IPS-18c (cell line): ENCODE results near the gene FSTL3.
"Not testable (repeated sequence)": the region's sequence is repeated elsewhere in the genome, so short reads cannot be mapped to it uniquely, and the experiment has no call there.

Experiments
- H3K4me3 ChIP-seq: 2 replicates; pipeline ENCODE4 v1.7.0; 2013; ENCODE audit warnings: low read depth, mild to moderate bottlenecking, low read length, moderate library complexity; ENCODE audit not compliant: insufficient read depth
- H3K9me3 ChIP-seq: one replicate; pipeline ENCODE4 v1.6.1; 2013; ENCODE audit warnings: mild to moderate bottlenecking, low read length, moderate library complexity; ENCODE audit not compliant: control insufficient read depth, insufficient read depth

FSTL3 gene

DNA sequence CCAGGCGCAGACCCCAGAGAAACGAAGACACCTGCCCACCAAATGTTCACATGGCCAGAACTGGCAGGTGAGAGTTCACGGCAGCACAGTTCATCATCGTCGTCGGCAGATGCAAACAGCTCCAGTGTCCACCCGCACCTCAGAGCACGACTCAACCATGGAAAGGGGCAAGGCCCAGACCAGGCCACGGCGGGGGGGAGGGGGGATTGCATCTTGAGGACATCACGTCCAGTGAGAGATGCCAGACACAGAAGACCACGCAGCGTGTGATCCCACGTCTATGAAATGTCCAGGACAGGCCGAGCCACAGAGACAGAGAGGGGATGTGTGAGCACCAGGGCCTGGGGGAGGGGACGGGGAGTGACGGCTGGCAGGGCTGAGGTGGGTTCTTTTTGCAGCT is 20.5 kb upstream of the FSTL3 start:
- no peaks in the 10 kb centered on the region for H3K9me3 ChIP-seq
- no peak overlapping the region for H3K4me3 ChIP-seq

DNA sequence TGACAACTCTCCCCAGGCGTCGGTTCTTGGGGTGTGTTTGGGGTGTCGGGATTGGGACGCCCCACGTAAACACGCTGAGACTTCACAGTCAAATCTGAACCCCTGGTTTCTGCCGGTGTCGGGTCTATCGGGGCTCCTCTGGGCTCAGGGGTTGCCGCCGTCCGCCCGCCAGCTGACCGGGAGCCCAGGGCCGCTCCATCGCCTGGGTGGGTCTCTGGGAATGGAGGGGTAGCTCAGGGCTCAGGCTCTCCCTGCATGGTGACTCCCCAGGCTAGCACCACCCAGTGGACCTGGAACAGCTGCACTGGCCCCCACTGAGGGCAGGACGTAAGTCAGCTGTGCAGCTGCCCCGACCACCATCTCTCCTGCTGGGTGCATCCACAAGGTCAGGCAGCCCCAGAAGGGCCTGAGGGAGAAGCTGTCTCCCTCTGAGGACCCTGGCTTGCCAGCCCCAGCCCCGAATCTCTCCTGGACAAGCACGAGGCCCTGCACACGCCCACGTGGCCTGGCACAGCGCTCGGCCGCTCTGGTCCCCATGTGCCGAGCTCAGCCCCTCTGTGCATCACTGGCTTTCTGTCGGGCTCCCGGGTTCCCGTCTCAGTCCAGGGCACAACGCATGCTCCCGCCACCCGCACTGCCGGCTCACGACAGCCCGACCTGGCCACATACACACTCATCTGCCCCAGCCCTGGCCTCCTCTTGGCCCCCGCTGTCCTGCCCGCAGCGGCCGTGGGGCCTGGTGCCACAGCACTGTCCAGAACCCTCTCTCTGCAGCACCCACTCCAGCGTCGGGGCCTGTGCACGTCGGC is 19.2 kb upstream of the FSTL3 start:
- H3K4me3 ChIP-seq, result no peak overlapping the region
- H3K9me3 ChIP-seq, result no peaks in the 10 kb centered on the region

DNA sequence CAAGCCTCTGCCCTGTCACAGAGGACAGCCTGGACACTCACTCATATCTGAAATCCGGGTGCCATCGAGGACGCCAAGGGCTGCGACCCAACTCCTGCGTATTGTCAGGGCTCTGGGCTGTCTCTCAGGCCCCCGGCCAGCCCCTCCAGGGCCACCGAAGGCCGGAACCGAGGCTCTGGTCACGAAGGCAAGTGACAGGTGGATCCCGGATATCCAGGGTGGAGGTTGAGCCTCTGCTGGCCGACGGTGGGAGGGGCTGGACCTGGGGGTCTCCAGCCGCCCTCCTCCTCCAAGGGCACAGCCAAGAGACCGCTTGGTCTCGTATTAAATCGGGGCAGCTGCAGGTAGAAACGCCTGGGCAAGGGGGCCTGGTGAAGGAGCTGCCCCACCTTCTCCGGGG is 18.6 kb upstream of the FSTL3 start:
- Histone ChIP-seq H3K4me3 (no peak overlapping the region), H3K9me3 (no peaks in the 10 kb centered on the region)

DNA sequence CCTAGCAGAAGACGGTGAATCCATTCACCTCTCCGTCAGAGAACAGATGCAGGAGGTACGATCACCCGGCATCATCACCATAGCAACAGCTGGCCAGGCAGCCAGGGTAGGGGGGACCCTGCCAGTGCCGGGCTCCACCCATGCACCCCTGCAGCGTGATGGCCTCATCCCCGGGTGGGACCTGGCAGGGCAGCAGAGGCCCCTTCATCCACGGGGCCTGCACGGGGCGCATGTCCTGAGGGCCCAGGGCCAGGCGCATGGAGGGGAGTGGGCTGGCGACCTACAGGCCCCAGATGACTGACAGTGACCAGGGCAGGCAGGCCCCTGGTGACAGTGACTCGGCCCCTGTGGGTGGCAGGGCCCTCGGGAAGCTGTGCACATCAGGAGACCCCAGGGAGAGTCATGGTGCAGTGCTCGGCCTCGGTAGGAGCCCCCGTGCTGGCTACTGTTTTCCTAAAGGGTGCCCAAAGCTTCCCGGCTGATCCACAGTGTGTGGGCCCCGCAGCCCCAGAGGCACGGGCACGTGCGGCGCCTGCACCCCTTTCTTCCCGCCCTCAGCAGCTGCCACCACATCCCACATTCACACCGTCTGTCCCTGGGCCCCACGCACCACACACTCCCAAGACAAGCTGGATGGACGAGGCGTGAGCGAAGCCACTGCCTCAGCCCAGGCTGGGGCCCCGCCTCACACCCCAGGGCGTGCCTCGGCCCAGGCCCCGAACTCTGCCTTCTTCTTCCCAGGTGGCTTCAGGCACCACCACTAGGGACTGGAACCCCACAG is 17.9 kb upstream of the FSTL3 start:
- H3K4me3 ChIP-seq, result no peak overlapping the region
- no peaks in the 10 kb centered on the region for H3K9me3 ChIP-seq

DNA sequence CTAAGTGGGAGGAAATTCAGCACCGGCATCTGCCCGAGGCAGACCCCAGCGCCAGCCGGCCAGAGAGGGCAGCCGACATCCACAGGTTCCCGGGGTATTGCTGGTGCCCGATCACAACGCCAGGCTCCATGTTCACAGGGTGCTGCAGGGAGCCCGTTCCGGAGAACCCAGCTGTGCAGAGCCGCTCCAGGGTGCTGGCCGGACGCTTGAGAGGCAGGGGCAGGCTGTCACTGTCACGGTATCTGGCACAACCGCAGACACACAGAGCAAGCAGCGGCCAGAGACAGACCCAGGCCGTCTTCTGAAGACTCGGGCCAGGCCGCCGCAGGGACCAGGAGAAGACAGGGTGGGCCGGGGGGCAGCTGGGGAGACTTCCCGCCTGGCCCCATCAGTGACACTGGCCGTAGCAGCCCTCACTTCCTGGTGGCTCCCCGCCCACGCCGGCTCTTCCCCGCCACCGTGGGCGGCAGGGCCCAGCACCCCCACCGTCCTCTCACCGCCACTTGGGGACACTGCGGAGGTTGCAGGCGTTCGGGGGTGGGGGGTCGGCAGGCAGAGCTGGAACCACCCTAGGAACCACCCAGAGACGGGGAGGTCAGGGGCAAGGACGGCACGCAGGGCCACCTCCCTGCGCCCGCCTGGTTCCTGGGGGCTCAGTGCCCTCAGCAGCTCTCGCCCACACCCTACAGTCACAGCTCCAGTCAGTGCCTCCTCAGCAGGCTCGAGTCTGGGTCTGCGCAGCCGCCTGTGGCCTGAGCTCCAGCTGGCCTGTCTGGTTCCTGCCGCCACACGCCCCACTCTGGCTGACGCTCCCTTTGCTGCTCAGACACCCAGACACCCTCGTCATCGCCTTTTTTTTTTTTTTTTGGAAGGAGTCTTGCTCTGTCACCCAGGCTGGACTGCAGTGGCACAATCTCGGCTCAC is 17.0 kb upstream of the FSTL3 start:
- Histone ChIP-seq H3K9me3 (no peaks in the 10 kb centered on the region), H3K4me3 (no peak overlapping the region)

DNA sequence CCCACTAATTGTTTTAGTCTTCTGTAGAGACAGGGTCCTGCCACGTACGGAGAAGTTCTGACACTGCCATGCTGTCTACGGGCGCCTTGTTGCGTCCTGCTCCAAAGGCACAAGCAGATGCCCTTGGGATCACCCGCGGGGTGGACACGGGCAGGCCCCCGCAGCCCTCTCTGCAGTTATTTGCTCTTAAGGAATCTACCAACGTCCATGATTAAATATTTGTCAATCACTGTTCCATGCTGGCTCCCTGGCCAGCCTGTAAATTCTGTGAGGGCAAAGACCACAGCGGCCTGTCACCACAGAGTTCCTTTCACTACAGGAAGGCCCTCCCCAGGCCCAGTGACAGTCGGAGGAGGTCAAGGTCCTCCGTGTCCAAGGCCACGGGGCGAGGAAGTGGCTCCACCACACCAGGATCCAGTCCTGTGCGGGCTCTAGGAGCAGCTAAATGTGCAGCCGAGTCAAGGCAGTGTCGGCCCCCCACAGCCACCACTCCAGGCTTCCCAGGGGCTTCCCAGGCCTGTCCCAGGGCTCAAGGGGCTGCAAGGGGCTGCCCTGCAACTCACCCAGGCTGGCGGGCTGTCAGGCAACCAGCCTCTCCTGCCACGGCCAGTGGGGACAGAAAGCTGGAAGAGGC is 15.3 kb upstream of the FSTL3 start:
- Histone ChIP-seq H3K9me3 (no peaks in the 10 kb centered on the region), H3K4me3 (peak overlapping the region; percentile 84)

DNA sequence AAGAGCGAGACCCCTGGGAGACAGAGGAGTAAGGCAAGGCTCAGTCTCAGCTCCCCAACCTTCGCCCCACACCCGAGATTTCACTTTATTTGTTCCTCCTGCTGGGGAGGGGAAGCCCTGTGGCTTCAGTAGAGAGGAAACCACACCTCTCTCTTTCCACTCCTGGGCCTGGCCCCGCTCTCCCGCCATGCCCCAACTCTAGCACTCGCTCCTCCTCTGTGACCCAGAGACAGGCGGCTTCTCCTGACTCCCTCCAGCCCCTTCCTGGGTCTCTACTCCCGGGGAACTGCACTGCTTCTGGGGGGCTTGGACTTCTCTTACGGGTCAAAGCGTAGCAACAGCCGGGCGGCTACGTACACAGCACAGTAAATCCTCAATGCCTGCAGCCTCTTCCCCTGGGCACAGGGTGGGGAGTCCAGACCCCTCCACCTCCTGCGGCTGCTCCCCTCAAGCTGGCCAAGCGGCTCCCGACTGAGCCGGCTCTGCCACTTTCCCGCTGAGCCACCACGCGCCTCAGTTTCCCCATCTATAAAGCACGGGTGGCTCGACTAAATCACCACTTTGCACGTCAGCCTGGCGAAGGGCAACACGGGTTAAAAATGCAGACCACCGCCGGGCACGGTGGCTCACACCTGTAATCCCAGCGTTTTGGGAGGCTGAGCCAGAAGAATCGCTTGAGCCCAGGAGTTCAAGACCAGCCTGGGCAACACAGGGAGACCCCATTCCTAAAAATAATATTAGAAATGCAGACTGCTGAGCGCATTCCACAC is 14.6 kb upstream of the FSTL3 start:
- H3K9me3 ChIP-seq, result no peaks in the 10 kb centered on the region
- H3K4me3 ChIP-seq, result peak overlapping the region; percentile 84

DNA sequence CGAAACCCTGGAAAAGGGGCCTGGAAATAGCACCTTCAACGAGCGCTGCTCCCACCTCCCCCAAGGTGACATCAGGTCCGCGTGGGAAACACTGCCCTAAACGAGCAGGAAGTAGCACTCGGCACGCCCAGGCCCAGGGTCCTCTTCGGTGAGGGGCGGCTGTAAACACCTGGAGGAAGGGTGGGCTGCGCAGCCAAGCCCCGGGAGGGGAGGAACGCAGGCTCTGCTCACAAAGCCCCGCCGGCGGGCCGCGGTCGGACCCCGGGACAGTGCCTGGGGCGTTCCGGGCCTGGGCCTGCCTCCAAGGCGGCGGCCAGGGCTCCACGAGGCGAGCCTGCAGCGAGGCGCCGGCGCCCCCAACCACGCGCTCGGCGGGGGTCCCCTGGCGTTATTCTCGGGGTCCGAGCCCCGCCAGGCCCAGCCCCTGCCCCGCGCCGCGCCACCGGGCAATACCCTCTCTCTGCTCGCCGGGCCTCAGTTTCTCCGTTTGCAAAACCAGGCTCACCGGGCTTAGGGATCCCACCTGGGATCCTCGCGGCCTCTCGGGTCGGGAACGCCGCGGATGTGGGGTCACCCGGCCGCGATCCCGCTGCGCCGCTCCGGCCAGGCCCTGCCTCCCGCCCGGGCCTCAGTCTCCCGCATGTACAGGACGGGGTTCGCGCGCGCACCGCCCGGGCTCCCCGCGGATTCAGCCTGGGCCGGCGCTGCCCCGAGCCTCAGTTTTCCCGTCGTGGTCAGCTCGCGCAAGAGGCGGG is 13.8 kb upstream of the FSTL3 start:
- Histone ChIP-seq H3K9me3 (no peaks in the 10 kb centered on the region), H3K4me3 (peak overlapping the region; percentile 84)

DNA sequence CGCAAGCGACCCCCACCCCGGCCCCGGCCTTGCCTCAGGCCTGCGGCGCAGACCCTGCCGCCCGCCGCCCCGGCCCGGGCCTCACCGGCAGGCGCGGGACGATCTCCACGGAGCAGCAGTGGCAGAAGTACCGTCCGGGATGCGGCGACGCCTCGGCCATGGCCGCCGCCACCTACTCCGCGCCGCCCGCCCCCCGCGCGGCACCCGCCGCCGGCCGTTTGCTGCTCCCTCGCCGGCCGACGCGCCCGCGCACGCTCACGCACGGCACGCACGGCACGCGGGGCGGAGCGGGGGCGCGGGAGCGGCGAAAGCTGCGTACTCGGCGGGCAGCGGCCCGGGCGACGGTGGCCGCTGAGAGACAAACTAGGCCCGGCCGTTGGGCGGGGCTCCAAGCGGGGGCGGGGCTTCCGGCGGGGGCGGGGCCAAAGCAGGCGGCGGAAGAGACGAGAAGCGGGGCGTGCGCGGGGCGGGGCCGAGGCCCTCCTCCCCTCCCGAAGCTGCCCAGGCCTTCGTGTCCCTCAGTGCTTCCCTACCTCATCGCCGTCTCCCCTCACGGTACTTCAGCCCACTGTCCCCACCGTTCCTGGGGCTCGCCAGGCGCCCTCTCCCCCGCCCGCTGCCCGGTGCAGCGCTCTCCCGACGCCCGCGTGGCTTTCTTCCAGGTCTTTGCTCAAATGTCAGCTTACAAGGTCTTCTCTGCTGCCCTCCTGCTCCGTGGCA is 13.1 kb upstream of the FSTL3 start, which contains the start of gene RNF126:
RNF126 (minus strand) TSS at position 253 of the 720 bp plus-strand sequence; CDS start at position 160, 93 bp downstream.
- Histone ChIP-seq H3K9me3 (no peaks in the 10 kb centered on the region), H3K4me3 (peak within 1 kb of the TSS; percentile 84)

DNA sequence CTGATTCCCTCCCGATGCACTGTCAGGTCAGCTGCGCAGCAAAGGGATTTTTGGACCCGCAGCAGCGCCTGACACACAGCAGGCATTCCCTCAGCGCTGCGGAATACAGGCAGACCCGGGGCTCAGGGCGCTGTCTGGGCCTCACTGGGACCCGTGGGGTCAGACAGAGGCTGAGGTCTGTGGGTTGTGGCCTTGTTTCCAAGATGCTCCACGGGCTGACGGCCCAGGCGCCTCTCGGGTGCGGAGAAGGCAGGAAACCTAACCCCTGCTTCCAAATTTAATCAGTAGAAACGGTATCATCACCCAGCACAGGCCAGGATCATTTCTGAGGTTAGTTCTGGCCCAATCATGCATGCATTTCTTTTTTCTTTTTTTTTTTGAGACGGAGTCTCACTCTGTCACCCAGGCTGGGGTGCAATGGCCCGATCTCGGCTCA is 12.5 kb upstream of the FSTL3 start:
- H3K4me3 ChIP-seq, result peak overlapping the region; percentile 46
- no peaks in the 10 kb centered on the region for H3K9me3 ChIP-seq

DNA sequence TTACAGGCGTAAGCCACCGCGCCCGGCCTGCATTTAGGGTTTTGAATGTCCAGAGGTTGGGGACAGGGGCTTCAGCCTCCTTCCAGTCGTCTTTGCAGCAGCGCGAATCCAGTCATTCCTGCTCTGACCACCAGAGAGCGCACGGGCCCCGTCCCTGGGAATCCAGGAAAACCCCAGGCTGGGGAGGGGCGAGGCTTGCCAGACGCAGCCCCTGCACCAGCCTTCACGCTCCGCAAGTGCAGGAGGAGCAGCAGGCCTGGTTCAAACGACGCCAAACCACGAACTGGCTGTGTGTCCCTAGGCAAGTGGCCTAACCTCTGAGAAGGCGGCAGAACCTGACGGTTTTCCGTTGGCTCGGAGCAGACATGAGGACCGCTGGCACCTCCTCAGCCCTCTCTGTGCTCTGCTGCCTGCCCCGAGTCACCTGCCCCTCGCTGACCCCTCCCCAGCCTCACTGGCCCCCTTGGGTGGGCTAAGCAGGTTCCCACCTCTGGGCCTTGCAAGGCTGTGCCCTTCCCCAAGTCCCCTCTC is 11.2 kb upstream of the FSTL3 start:
- Histone ChIP-seq H3K9me3 (no peaks in the 10 kb centered on the region), H3K4me3 (no peak overlapping the region)

DNA sequence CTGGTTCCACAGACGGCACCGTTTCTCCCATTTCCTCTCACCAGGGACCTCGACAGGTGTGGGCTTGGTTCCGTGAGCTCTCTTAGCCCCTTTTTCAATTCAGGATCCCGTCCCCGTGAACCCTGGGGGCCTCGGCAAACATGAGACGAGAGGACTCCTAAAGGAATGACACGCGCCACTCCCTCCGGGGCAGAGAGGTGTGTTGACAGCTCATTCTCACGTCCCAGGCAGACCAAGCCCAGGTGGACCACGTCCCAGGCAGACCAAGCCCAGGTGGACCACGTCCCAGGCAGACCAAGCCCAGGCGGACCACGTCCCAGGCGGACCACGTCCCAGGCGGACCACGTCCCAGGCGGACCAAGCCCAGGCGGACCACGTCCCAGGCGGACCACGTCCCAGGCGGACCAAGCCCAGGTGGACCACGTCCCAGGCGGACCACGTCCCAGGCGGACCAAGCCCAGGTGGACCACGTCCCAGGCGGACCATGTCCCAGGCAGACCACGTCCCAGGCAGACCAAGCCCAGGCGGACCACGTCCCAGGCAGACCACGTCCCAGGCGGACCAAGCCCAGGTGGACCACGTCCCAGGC is 9.1 kb upstream of the FSTL3 start:
- H3K9me3 ChIP-seq, H3K4me3 ChIP-seq: not testable (repeated sequence)

DNA sequence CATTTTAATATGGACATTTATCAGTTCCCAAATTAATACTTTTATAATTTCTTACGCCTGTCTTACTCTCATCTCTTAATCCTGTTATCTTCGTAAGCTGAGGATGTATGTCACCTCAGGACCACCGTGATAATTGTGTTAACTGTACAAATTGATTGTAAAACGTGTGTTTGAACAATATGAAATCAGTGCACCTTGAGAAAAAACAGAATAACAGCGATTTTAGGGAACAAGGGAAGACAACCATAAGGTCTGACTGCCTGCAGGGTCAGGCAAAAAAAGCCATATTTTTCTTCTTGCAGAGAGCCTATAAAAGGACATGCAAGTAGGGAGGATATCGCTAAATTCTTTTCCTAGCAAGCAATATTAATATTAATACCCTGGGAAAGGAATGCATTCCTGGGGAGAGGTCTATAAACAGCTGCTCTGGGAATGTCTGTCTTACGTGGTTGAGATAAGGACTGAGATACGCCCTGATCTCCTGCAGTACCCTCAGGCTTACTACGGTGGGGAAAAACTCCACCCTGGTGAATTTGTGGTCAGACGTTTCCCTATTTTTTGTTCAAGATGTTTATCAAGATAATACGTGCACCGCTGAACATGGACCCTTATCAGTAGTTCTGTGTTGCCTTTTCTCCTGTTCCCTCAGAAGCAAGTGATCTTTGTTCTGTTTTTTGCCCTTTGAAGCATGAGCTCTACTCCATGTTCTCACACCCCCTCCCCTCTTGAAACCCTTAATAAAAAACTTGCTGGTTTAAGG is 7.3 kb upstream of the FSTL3 start:
- not testable (repeated sequence) for H3K4me3 ChIP-seq, H3K9me3 ChIP-seq

DNA sequence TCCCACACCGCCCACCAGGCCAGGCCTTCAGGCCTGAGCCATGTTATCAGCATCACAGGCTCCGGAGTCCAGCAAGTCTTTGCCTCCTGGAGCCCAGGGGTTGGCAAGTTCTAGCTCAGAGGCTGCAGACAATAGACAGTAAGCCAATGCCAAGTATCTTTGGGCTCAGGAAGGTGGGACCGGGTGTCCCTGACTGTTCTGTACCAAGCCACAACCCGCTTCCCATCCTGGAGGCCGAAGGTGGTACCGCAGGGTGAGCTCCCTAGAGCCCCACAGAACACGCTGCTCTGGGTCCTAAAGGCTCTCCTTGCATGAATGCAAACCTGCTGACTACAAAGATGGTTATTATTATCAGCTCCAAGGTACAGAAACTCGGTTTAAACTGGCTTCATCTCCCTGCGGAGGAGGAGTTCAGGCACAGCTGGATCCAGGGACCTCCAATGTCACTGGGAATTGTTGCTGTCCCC is 5.5 kb upstream of the FSTL3 start:
- Histone ChIP-seq H3K9me3 (no peaks in the 10 kb centered on the region), H3K4me3 (no peak overlapping the region)
